ENCODE results near the gene FEZ2.

Gene FEZ2

DNA sequence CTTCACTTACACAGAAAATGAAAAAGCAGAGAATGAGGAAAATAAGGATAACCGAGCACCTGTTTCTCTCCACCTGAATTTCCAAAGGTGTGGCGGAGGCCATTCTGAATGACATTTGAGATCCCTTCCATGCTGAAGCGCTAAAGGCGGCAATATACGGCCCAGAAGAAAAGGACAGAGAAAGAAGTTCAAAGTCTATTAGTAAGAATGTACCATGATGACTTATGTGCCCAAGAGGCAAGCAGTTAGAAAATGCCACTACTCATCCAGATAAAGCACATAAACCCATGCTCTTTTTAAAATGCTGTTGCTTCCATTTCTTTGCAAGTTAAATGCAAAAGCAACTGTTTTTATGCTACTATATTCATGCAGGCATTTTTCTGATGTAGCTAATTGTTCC is 37.2 kb downstream of the FEZ2 start:
- DNase-seq, result no peak

DNA sequence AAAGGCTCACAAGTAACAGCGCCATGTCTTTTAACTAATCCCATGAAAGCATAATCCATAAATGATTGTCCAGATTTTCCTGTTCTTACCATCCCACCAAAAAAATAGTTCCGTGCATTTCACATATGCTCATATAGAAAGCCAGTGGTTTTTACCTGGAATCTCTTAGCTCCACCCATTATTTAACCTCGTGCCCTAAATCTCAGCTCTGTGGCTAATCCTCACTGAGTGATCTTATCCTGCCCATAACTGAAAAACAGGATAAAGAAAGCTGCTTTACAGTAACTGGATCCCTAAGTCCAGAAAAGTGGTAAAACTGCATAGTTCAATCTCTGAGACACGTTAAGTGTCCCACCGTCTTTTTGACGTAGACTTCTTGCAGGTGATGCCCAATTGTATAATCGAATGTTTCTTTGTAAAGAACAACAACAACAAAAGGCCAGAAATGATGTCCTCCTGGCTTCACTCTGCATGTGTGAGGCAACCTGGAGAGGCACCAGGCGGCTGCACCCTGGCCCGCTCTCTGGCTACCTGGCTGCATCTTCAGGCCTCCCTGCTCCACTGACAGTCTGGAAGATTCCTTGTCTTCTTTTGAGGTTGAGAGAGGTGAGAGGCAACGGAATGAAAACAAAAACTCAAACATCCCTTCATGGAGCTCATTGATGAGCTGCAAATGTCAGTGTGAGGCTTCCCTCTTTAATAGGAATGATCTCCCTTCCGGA is 38.6 kb downstream of the FEZ2 start:
- DNase-seq, result no peak

DNA sequence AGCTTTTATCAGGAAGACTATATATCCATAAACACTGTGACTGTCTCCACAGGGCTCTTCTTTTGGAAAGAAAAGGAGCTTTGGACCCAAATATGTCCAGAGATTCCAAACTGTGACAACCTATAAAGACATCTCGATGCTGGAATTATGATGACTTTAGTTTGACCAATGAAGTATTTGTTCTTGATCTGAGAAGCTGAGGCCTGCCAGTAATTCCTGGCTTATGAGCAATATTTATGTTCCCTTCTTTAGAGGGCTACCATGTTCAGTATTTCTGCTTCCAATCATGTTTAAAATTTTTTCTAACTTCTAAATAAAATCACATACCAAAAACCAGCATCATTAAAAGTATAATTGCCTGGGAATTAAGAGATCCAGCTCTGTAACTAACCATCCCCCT is 41.1 kb downstream of the FEZ2 start:
- DNase-seq, result no peak

DNA sequence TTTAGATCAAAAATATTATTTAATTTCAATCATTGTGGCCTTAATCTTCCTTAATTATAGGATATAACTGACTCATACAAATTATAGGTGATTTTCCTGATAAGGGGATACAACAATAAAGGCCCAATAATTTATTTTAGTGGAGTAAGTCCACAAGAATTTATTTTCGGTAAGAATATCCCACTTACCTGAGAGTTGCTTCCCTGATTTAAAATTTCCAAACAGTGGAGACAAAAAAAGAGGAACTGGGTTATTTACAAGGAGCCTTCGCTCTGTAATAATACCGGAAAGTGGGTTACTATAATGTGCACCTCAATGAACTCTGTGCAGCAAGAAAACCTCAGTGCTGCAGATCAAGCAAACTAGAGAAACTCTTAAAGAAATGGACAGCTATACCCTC is 42.2 kb downstream of the FEZ2 start:
- DNase-seq, result no peak

DNA sequence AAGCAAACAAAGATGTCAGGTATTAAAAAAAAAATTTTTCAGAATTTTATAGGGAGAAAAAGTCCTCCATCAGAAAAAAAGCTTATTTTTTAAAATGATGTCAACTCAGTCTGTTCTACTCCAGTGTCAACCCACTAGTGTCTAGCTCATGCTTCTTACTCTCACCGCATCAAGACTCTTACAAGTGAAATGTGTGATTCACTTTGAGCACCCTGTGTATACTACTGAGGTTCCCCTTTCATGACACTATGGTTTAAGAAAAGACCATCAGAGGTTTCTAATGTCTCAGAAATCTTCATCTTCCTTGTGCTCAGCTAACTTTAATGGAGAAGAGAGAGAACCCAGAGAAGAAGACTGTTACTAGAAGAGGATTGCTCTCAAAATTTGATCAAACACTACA is 43.4 kb downstream of the FEZ2 start:
- no peak for DNase-seq

DNA sequence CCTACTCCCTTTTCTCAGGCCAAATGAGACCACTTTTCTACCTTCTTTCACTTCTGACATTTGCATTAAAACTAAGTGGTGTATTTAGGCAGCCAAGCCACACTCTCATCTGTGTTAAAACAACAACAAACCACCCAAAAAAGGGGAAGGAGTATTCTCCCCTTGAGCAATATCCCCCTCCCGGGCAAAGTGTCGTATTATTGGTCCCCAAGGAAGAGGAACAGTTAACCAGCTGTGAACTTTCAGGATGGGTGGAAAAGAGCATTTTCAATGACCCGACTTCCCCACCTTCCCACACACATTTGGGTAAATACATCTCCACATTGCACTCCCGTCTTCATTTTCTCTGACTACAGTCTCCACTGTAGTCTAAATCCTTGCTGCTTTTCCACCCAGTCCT is 44.3 kb downstream of the FEZ2 start:
- DNase-seq, result no peak

DNA sequence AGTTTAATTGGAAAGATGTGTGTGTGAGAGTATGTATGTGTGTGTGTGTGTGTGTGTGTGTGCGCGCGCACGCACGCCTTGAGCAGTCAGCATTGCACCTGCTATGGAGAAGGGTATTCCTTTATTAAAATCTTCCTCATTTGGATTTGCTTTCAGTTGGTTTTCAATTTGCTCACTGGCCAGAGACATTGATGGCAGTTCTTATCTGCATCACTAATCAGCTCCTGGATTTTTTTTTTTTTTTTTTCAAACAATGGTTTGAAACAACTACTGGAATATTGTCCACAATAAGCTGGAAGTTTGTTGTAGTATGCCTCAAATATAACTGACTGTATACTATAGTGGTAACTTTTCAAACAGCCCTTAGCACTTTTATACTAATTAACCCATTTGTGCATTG is 48.0 kb downstream of the FEZ2 start:
- DNase-seq, result no peak

DNA sequence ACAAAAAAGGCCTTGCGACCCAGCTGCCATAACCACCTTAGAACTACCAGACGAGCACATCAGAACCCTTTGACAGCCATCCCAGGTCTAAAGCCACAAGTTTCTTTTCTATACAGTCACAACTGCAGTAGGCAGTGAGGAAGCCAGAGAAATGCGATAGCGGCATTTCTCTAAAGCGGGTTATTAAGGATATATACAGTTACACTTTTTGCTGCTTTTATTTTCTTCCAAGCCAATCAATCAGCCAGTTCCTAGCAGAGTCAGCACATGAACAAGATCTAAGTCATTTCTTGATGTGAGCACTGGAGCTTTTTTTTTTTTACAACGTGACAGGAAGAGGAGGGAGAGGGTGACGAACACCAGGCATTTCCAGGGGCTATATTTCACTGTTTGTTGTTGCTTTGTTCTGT is 48.8 kb downstream of the FEZ2 start:
- no peak for DNase-seq

DNA sequence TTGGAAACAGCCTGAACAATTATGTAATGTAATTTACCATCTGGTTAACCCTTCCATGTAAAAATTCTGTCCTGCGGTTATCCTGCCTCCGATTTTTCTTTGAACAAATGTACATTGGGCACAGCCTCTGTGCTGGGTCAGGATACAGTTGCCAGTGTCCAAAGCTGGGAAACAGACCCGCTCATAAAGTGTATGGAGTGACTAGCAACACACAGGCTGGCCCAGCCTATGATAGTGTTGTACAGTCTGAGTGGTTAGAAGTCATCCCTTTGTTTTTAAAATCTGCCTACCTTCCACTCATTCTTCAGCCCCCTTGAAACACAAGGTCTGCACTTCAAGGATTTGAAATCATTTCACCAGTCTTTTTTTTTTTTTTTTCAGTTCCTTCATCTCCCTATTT is 50.1 kb downstream of the FEZ2 start:
- no peak for DNase-seq

DNA sequence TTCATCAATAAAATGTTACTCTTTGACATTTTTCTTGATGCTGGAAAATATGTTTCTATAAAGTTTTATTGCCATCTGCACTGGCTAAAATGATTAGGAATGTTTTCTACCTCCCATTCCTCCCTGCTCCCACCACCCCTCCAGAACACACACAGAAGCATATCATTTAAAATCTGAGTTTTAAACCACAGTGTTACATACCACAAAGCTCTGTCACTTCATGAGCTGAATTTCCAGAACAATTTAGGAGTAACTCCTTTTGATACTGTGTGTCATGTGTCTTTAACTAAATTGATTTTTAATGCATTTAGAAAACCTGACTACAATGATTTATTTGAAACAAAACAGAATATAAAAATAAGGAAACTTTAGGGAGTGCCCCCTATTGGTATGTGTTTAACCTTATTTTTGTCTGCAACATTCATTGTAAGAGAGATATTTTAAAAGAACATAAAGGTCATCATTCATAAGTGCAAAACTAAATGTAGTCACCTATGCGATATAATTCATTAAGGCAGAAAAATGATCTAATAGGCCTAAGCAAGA is 52.0 kb downstream of the FEZ2 start:
- no peak for DNase-seq

DNA sequence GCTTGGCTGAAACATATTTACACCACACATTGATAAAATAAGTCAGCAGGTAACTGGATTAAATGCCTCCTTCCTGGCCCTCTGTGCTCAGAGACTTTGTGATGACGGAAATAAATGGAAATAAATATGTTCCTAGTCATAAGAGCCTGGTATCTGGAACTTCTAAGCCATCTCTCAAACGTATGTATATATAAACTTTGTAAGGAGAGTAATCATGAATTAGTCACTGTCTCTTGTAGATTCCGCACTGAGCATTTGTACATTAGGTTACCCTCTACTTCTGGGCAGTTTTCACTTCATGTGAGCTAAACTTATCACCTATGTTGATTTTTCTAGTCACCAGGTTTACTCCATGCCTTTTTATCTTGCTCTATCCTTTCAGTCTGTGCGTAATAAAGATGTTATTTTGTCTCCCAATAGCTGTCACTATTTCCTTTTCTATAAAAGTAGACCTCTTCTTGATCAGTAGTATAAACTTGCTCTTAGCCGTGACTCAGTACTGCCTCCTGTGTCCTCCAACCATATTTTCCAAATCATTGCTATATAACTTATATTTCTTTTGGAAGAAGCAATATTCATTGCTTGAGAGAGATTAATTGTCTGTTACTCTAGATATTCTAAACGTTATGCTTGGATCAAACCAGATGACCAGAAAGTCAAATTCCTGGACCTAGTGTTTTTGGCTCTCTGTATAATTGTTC is 53.2 kb downstream of the FEZ2 start:
- no peak for DNase-seq

DNA sequence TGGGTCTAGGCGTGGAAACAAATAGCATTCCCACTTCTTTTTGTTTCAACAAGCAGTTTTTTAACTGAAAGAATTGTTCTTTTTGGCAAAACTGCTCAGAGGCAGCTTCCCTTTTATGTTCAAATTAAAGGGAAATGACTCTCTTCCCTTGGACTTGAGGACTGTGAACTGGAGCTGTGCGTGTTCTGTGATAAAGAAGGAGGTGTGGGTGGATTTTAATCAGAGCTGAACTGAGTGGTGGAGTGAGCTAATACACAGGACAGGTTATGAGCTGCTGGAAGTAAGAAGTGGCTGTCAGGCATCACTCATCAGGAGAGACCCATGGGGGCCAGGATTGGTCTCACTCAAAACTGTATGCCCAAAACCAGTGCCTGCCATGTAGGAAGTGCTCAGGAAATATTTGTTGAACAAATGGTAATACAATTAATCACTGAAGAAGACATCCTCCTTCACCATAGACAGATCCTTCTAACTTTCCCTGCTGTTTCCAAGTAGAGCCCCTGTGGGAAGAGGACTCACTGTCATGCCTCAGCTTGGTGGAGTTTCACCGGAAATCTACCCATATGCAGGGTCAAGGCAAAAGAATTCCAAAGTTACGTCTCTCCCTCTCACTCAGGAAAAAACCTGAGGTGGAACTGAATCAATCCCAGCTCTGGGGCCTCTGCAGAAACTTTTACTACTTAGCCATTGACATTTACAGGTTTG is 55.9 kb downstream of the FEZ2 start:
- DNase-seq, result no peak

DNA sequence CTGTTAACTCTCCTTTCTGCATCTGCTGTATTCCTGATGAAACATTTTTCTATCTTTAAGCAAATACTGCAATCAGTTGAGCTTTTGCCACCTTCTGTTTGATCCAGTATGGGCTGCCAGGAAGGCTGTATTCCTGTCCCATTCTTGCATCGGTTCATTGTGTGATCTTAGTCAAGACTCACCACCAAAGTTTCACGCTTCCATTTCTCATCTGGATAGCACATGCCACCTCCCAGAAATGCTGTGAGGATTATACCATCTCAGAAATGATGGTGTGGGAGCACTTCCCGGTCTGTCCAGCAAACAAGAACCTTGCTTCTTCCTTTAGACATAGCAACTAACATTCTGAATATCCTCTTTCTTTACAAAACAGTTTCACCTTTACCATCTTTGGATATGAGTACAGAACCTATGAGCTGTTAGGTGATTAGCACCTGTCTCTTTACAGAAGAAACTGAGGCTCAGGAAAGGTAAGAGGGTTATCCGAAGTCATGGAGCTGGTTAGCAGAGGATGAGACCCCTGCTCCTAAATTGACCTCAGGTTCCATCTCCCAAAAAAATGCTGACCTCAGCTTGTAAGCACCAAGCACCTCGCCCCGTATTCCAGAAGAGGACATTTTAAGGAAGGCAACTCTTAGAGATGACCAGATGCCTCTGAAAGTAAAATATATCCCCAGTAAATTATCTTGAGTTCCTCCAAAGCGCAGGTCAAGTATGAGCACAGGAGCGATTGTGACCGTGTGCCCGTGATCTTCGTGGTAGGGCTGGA is 56.8 kb downstream of the FEZ2 start:
- DNase-seq, result no peak

DNA sequence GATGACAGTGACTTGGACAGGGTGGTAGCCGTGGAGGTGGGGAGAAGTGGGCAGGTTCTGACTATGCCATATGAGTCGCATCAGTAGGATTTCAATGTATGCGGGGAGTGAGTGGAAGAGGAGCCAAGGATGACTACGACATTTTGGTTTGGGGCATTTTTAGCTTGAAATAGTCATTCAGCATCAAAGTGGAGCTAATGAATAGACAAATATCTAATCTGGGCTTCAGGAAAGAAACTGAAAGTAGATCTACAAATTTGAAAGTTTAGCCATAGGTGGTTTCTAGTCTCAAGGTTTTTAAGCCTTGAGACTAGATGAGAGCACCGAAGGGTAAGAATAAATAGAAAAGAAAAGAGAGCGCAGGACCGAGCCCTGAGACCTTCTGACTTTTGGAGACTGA is 58.3 kb downstream of the FEZ2 start:
- DNase-seq, result no peak

DNA sequence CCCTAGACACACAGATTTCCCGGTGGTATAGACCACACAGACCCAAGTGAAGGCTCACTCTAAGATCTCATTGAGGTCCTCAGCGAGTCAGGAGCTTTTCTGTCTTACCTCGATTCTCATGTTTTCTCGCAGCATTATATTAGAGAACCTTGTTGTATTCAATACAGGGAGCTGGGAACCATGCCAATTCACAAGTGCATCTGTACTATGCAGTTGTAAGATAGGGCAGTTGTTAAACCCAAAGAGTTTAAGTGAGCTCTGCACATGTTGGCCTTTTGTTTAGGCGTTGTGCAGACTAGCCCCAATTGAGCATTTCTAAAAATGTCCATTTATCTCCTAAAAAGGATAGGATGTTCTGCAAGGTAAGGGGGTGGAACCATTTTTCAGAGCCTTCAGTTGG is 59.6 kb downstream of the FEZ2 start:
- DNase-seq, result no peak

DNA sequence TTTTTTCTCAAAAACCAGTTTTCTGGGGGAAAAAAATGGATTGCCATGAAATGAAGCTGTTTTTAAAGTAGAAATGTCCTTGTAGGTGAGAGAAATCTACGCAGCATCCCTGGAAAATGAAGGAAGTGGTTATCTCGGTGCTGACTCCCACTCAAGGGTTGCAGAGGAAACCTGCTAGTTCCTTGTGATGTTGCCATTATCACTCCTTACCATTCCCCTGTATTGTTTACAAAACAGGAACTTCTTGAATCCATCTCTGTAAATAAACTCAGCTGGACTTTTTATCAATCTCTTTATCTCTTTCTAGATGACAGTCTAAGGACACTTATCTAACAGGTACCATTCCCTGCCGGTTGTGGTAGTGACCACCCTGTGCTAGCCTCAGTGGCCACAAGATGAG is 61.2 kb downstream of the FEZ2 start:
- DNase-seq, result no peak

DNA sequence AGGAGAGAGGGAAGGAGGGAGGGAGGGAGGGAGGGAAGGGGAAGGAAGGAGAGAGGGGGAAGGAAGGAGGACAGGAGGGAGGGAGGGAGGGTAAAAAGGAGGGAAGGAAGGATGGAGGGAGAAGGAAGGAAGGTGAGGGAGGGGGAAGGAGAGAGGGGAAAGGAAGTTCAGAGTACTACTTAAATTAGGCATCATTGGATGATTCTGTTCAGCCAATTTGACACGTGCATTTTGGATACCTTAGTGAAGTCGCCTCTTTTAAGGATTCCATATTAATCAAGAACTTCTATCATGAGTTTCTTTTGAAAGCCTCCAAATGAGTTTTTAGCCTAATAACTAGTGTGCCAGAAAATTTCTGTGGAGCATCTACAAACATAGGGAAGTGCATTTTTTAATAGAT is 62.9 kb downstream of the FEZ2 start:
- no peak for DNase-seq

DNA sequence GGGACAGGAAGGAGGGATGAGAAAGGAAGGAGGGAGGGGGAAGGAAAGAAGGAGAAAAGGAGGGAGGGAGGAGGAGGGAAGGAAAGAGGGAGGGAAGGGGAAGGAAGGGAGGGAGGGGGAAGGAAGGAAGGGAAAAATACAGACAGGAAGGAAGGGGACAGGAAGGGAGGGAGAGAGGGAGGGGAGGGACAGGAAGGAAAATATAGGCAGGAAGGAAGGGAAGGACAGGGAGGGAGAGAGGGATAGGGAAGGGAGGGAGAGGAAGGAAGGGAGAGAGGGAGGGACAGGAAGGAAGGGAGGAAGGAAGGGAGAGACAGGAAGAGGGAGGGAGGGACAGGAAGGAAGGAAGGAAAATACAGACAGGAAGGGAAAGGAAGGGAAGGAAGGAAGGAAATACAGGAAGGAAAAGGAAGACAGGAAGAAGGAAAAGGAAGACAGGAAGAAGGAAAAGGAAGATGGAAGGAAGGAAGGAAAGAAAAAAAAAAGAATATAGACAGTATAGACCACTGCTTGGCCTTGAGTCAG is 63.6 kb downstream of the FEZ2 start:
- no peak for DNase-seq

DNA sequence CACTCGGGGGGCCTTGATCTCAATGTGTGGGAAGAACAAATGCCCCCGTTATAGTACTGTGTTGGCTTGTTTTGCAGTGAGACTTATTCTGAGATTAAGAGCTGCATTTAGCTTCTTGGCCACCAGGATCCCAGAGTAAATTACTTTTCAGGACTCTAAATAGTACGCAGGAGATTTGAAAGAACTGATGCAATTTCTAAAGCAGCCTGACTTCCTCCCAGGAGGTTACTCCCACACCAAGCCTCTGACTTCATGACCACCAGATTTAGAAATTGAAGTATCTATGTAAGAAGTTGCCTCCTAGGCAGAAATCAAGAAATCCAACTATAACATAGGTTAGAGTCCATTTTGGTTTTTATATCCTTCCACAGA is 67.0 kb downstream of the FEZ2 start:
- no peak for DNase-seq

DNA sequence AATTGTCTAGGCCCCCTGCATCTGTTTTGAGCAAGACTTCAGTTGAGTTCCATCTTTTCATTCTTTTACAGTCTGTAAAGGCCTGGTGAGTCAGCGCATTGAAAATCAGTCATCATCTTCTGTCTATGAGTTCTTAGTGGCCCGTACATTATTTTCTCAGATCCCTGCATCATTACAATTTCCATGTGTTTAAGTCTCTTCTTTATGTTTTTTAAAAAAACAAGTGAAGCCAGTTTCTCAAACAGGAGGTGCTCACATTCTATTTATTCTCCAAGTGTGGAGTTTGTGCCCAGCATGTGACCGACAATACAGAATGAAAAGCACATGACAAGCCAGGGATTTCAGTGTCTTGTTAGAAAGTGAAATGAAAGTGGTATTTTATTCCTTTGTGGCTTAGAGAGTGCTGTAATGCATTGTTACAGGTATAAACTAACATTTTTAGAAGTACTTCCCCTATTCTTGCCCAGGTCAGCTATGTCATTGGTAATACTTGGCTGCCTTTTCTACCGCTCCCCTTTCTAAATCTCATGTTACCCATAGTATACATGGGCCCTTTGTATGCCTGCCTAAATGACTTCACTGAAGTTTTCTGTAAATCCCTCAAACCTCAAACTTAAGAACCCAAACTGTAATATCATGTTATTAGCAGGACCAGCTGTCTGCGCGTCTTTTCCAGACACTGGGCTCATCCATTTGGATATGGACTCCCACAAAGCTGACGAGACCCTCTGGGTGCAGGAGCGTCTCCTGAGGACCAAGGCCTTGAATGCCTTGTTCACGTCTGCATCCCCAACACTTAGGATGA is 67.6 kb downstream of the FEZ2 start:
- no peak for DNase-seq

DNA sequence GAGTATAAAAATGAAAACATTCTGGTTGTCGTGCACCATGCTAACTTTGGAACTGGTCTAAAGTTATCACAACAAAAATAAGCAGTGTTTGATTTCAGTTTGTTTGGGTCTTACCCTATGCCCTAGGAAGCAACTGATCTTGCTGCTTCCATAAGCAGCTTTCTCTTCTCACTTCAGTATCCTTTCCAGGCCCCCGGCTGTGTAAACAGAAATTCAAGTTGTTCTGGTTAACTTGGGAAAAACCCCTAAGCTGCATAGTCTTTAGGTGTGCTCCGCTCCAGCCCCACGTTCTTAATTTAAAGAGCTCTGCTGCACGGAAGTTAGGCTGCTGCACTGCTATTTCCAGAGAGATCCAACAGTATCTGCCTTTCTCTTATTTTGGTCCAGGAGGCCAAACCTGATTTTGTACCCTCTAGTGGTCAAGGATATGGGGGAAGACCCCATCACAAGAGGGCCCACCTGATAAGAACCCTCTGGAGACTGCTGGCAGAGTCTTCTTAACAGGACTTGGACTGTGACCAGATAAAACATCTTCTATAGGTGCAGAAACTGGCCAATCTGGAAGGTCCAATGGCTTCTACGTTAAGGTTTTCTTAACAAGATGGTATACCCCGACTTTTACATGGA is 69.1 kb downstream of the FEZ2 start:
- no peak for DNase-seq

DNA sequence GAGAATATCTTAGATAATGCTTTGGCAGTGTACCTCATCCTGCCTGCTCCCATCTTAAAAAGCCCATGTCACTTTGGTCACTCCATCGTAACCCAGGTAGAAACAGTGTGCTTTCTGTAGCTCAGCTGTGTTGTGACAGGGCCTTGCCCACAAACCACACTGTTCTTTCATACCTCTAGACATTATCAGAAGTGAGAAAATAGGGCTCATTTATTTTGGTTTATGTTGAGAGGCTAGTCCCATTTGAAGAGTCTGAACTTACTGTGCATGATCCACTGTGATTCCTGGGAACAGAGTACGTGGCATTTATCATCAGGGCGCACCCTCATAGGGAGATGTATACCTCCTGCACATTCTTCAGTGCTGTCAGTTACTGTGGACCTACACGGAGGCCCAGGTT is 69.7 kb downstream of the FEZ2 start:
- no peak for DNase-seq

Data from stimulated activated CD4-positive, alpha-beta T cell treated with anti-CD3 and anti-CD28 coated beads, Interleukin-15, amount 100 ng/mL, for 24 hours (primary cell).